ENCODE data around the gene PGAP1. TPM values are rescaled to one million over a fixed set of nuclear protein-coding genes. Genes with fewer than 3 reads are reported as not detected.

The PGAP1 gene
- total RNA-seq, 1 experiment from 2014 or later, result 6.5 TPM

- H3K4me2 ChIP-seq, result no peak overlapping the region
- no peaks in the 10 kb centered on the region for H3K4me1 ChIP-seq (replicated peaks; ENCODE audit: insufficient read depth)
- no peaks in the 10 kb centered on the region for H3K36me3 ChIP-seq (ENCODE audit: low read depth)
- H3K79me2 ChIP-seq (ENCODE audit: low read depth), result no peaks in the 10 kb centered on the region
- H3K9me3 ChIP-seq (ENCODE audit: insufficient read depth, low read depth), result no peaks in the 10 kb centered on the region
- no peaks in the 10 kb centered on the region for H3F3A ChIP-seq (ENCODE audit: insufficient read depth, low read depth)
- no peak for TF ChIP-seq EZH2 (IDR thresholded peaks at IDR 0.05; ENCODE audit: low read depth)
- no peak for TF ChIP-seq CTCF (conservative IDR thresholded peaks at IDR 0.05)
- no TSS peak for BruUV-seq (replicated peaks)
- no peak overlapping the region for H3K4me3 ChIP-seq
- no peak overlapping the region for H3K27ac ChIP-seq
- H4K20me1 ChIP-seq (ENCODE audit: insufficient read depth), result no peaks in the 10 kb centered on the region
- H3K27me3 ChIP-seq (ENCODE audit: insufficient read depth, low read depth), result no peaks in the 10 kb centered on the region
- intact Hi-C loops (cut with micrococcal nuclease; ENCODE audit: unreplicated experiment), result no loop called here
- POLR2A ChIA-PET (ENCODE audit: unreplicated experiment), result no interaction called here
- CTCF ChIA-PET, result no interaction called here
- no peaks in the 10 kb centered on the region for H3K9me2 ChIP-seq (ENCODE audit: insufficient read depth)
- no peak for DNase-seq
- no peak overlapping the region for H2AFZ ChIP-seq
Observed at GRCh38 chr2:196961889-196962288, 35.4 kb upstream of the PGAP1 start.

GRCh38 chr2:196959734-196960338 is 33.3 kb upstream of the PGAP1 start:
- intact Hi-C loops (cut with micrococcal nuclease; ENCODE audit: unreplicated experiment), result no loop called here
- no peak for TF ChIP-seq CTCF (conservative IDR thresholded peaks at IDR 0.05)
- TF ChIP-seq EZH2 (IDR thresholded peaks at IDR 0.05; ENCODE audit: low read depth), result no peak

GRCh38 chr2:196959281-196959680 is 32.8 kb upstream of the PGAP1 start:
- no peaks in the 10 kb centered on the region for H3K9me2 ChIP-seq (ENCODE audit: insufficient read depth)
- no peak overlapping the region for H3K27ac ChIP-seq
- no peak overlapping the region for H3K4me3 ChIP-seq
- intact Hi-C loops (cut with micrococcal nuclease; ENCODE audit: unreplicated experiment), result no loop called here
- no peak overlapping the region for H2AFZ ChIP-seq
- CTCF ChIA-PET, result no interaction called here
- H3F3A ChIP-seq (ENCODE audit: insufficient read depth, low read depth), result no peaks in the 10 kb centered on the region
- no peaks in the 10 kb centered on the region for H3K79me2 ChIP-seq (ENCODE audit: low read depth)
- no peak overlapping the region for H3K4me2 ChIP-seq
- H3K4me1 ChIP-seq (replicated peaks; ENCODE audit: insufficient read depth), result no peaks in the 10 kb centered on the region
- H3K27me3 ChIP-seq (ENCODE audit: insufficient read depth, low read depth), result no peaks in the 10 kb centered on the region
- BruUV-seq (replicated peaks), result no TSS peak
- no peaks in the 10 kb centered on the region for H3K9me3 ChIP-seq (ENCODE audit: insufficient read depth, low read depth)
- H4K20me1 ChIP-seq (ENCODE audit: insufficient read depth), result no peaks in the 10 kb centered on the region
- TF ChIP-seq CTCF (conservative IDR thresholded peaks at IDR 0.05), result no peak
- no peak for TF ChIP-seq EZH2 (IDR thresholded peaks at IDR 0.05; ENCODE audit: low read depth)
- no peak for DNase-seq
- H3K36me3 ChIP-seq (ENCODE audit: low read depth), result no peaks in the 10 kb centered on the region
- POLR2A ChIA-PET (ENCODE audit: unreplicated experiment), result no interaction called here

More at GRCh38 chr2:196959734-196960338, 33.3 kb upstream of the PGAP1 start:
- Histone ChIP-seq H3K4me2 (no peak overlapping the region), H3K27me3 (ENCODE audit: insufficient read depth, low read depth) (no peaks in the 10 kb centered on the region), H3K9me2 (ENCODE audit: insufficient read depth) (no peaks in the 10 kb centered on the region), H3K4me1 (replicated peaks; ENCODE audit: insufficient read depth) (no peaks in the 10 kb centered on the region), H3K4me3 (no peak overlapping the region), H3K79me2 (ENCODE audit: low read depth) (no peaks in the 10 kb centered on the region), H2AFZ (no peak overlapping the region), H3F3A (ENCODE audit: insufficient read depth, low read depth) (no peaks in the 10 kb centered on the region), H3K36me3 (ENCODE audit: low read depth) (no peaks in the 10 kb centered on the region), H3K27ac (no peak overlapping the region), H3K9me3 (ENCODE audit: insufficient read depth, low read depth) (no peaks in the 10 kb centered on the region), H4K20me1 (ENCODE audit: insufficient read depth) (no peaks in the 10 kb centered on the region)
- DNase-seq, result no peak
- ChIA-PET POLR2A (ENCODE audit: unreplicated experiment) (no interaction called here), CTCF (no interaction called here)
- BruUV-seq (replicated peaks), result no TSS peak
